K562 (cell line): Measurements from ENCODE around the gene CDIPT. TPM values are rescaled to one million over a fixed set of nuclear protein-coding genes. Genes with fewer than 3 reads are reported as not detected.

ENCODE experiments used
- ATAC-seq: fragments of 200-7000 bp; cut with Tn5 transposase; 3 replicates; pipeline ENCODE4 v1.9.1; 2020; ENCODE audit warnings: moderate library complexity
- Bru-seq: library from RNA; stranded (reverse); fragments of 400-500 nt; gene quantifications from one replicate; lab custom pipeline; 2021; lab: Mats Ljungman, UMichigan
- BruChase-seq, 2 experiments: library from RNA; stranded (reverse); fragments of 400-500 nt; gene quantifications; one replicate each; lab custom pipeline; 2021; lab: Mats Ljungman, UMichigan
- BruUV-seq: library from RNA; stranded (reverse); fragments of 400-500 nt; replicated peaks from 2 replicates; lab custom pipeline; 2021; lab: Mats Ljungman, UMichigan
- CTCF ChIA-PET: fragments of 300-600 bp; formaldehyde crosslinking; extraction: SDS; loops from one replicate; lab custom pipeline; 2021; ENCODE audit warnings: low intra/inter-chr PET ratio; lab: Yijun Ruan, JAX
- POLR2A ChIA-PET: fragments of 300-600, 350-650 bp; sonication (Branson Sonifier 250); formaldehyde crosslinking; extraction: SDS; loops from one replicate; lab custom pipeline; 2021; ENCODE audit warnings: antibody characterized with exemption, inconsistent platforms; lab: Yijun Ruan, JAX
- DNase-seq, 4 experiments: peaks; one replicate each; pipeline versions ENCODE4 v3.0.0 to v3.0.0-alpha.2; 2011 to 2018; ENCODE audit warnings: low spot score in 3 of 4, mixed read lengths in 3 of 4; ENCODE audit errors: extremely low read depth in 1 of 4
- FAIRE-seq: peaks from 2 replicates; lab custom pipeline; 2011; peaks lifted over from hg19 to GRCh38; lab: Jason Lieb, UNC
- H2AFZ ChIP-seq: 2 replicates; pipeline ENCODE4 v1.6.0; 2011; ENCODE audit warnings: low read depth, low read length, control low read depth, inconsistent platforms
- H3K27ac ChIP-seq: fragments of 200-600 bp; 3 replicates; pipeline ENCODE4 v1.8.0; 2011; ENCODE audit warnings: low read depth, mild to moderate bottlenecking, control low read depth, inconsistent platforms, low read length, moderate library complexity, mixed read lengths; ENCODE audit errors: extremely low read depth
- H3K27me3 ChIP-seq, 2 experiments: fragments of 300-600 bp in 1 of 2; 2 replicates in 1 of 2; 3 replicates in 1 of 2; pipeline versions ENCODE4 v1.6.0 to v1.8.0; 2011; ENCODE audit warnings: inconsistent platforms in 2 of 2, low read length in 2 of 2, mild to moderate bottlenecking in 1 of 2, mixed read lengths in 1 of 2, moderate library complexity in 1 of 2; ENCODE audit not compliant: control insufficient read depth in 2 of 2, insufficient read depth in 2 of 2
- H3K36me3 ChIP-seq: fragments of 300-600 bp; 3 replicates; pipeline ENCODE4 v1.8.0; 2011; ENCODE audit warnings: mild to moderate bottlenecking, low read length, inconsistent platforms; ENCODE audit not compliant: control insufficient read depth, insufficient read depth
- H3K4me1 ChIP-seq, 2 experiments: fragments of 200-600 bp in 1 of 2; replicated peaks in 1 of 2; 2 replicates in 1 of 2; 3 replicates in 1 of 2; pipeline versions ENCODE4 v1.5.1 to v1.8.0; 2011; ENCODE audit warnings: inconsistent platforms in 2 of 2, low read length in 2 of 2, mild to moderate bottlenecking in 1 of 2, mixed read lengths in 1 of 2, moderate library complexity in 1 of 2; ENCODE audit not compliant: control insufficient read depth in 2 of 2, insufficient read depth in 2 of 2
- H3K4me2 ChIP-seq: 2 replicates; pipeline ENCODE4 v1.6.1; 2011; ENCODE audit warnings: low read length, control low read depth, inconsistent platforms, mixed read lengths; ENCODE audit not compliant: insufficient read depth
- H3K4me3 ChIP-seq: fragments of 200-600 bp; sonication (generic), shearing (Covaris generic); 2 replicates; pipeline ENCODE4 v1.5.1; 2016; ENCODE audit warnings: control low read depth, inconsistent platforms
- H3K79me2 ChIP-seq: fragments of 200-600 bp; 3 replicates; pipeline ENCODE4 v1.8.0; 2011; ENCODE audit warnings: low read length, inconsistent platforms; ENCODE audit not compliant: control insufficient read depth, insufficient read depth
- H3K9ac ChIP-seq, 2 experiments: 2 replicates each; pipeline versions ENCODE4 v1.6.0 to v1.6.1; 2011; ENCODE audit warnings: low read depth in 2 of 2, low read length in 2 of 2, control low read depth in 1 of 2, inconsistent platforms in 1 of 2, mild to moderate bottlenecking in 1 of 2, mixed read lengths in 1 of 2; ENCODE audit not compliant: insufficient read depth in 1 of 2
- H3K9me1 ChIP-seq: one replicate; pipeline ENCODE4 v1.6.0; 2011; ENCODE audit warnings: inconsistent platforms, mild to moderate bottlenecking, low read length, moderate library complexity; ENCODE audit not compliant: control insufficient read depth, insufficient read depth
- H3K9me3 ChIP-seq: replicated peaks from 2 replicates; pipeline ENCODE4 v1.5.1; 2011; ENCODE audit warnings: low read depth, low read length, inconsistent platforms; ENCODE audit not compliant: control insufficient read depth, insufficient read depth
- H4K20me1 ChIP-seq: replicated peaks from 2 replicates; pipeline ENCODE4 v1.6.1; 2011; ENCODE audit warnings: low read length, inconsistent platforms, mixed read lengths; ENCODE audit not compliant: control insufficient read depth, insufficient read depth
- DNMT1 ChIP-seq: fragments of 450-650 bp; IDR thresholded peaks from 2 replicates; pipeline ENCODE4 v1.6.1; 2016; ENCODE audit warnings: antibody characterized with exemption, mild to moderate bottlenecking
- ETV1 ChIP-seq: fragments of 450-650 bp; conservative IDR thresholded peaks from 2 replicates; pipeline ENCODE4 v1.6.1; 2016; ENCODE audit warnings: missing genetic modification characterization, control low read depth, low read depth, missing compliant biosample characterization
- KDM1A ChIP-seq, 2 experiments: fragments of 450-650 bp; IDR thresholded peaks; 2 replicates each; pipeline ENCODE4 v1.6.1; 2016; ENCODE audit warnings: mild to moderate bottlenecking in 2 of 2
- KHSRP ChIP-seq: fragments of 450-650 bp; IDR thresholded peaks from 2 replicates; pipeline ENCODE4 v1.6.1; 2017
- MBD2 ChIP-seq: sonication (generic); IDR thresholded peaks from 2 replicates; pipeline ENCODE4 v1.6.1; 2016; ENCODE audit warnings: low read depth, borderline replicate concordance
- NCOA6 ChIP-seq: fragments of 450-650 bp; IDR thresholded peaks from 2 replicates; pipeline ENCODE4 v1.6.1; 2017; ENCODE audit warnings: mild to moderate bottlenecking
- PHF20 ChIP-seq: fragments of 450-650 bp; IDR thresholded peaks from 2 replicates; pipeline ENCODE4 v1.6.1; 2018; ENCODE audit not compliant: partially characterized antibody
- POLR2A ChIP-seq: fragments of 450-650 bp; conservative IDR thresholded peaks from 2 replicates; pipeline ENCODE4 v1.6.1; 2016
- RB1 ChIP-seq: fragments of 450-650 bp; IDR thresholded peaks from 2 replicates; pipeline ENCODE4 v1.6.1; 2017; ENCODE audit warnings: low read depth, mild to moderate bottlenecking
- SIN3A ChIP-seq, 2 experiments: fragments of 150-350 bp in 1 of 2; IDR thresholded peaks; 2 replicates each; pipeline ENCODE4 v1.6.1; 2011 to 2016; ENCODE audit warnings: borderline replicate concordance in 2 of 2, low read depth in 2 of 2, low read length in 2 of 2, mild to moderate bottlenecking in 2 of 2, moderate library complexity in 2 of 2; ENCODE audit not compliant: control insufficient read depth in 1 of 2
- SNIP1 ChIP-seq: fragments of 450-650 bp; IDR thresholded peaks from 2 replicates; pipeline ENCODE4 v1.7.1; 2017; ENCODE audit warnings: low read depth, mild to moderate bottlenecking
- YY1 ChIP-seq, 3 experiments: IDR thresholded peaks; 2 replicates each; pipeline ENCODE4 v1.6.1; 2011; ENCODE audit warnings: low read length in 2 of 3, mild to moderate bottlenecking in 2 of 3, moderate library complexity in 2 of 3, borderline replicate concordance in 1 of 3, control low read depth in 1 of 3, low read depth in 1 of 3; ENCODE audit not compliant: insufficient read depth in 3 of 3, insufficient replicate concordance in 2 of 3, control insufficient read depth in 1 of 3, insufficient read length in 1 of 3; ENCODE audit errors: extremely low read depth in 1 of 3
- WGBS: fragments of 100-300 bp; shearing (Covaris generic); methylation state at CpG from one replicate; pipeline ENCODE4 v1.1.6; 2016; ENCODE audit warnings: low coverage, mixed read lengths; ENCODE audit not compliant: insufficient coverage; ENCODE audit errors: missing lambda C conversion rate; 5-methylcytosine and 5-hydroxymethylcytosine counted together
- in situ Hi-C: fragments of 300-500 bp; cut with MboI; formaldehyde crosslinking; loops from 4 replicates; pipeline ENCODE4 v1.15.0; 2018; ENCODE audit warnings: inconsistent platforms, mixed read lengths
- intact Hi-C: fragments of 100-400 bp; cut with micrococcal nuclease; formaldehyde crosslinking; loops from 2 replicates; pipeline ENCODE4 v1.14.2; 2022
- long read RNA-seq, 3 experiments: library from polyadenylated mRNA in 2 of 3; library from RNA in 1 of 3; unstranded in 2 of 3; stranded (forward) in 1 of 3; transcript quantifications; one replicate each; pipeline ENCODE4 v2.0.0, GENCODE V29; 2019 to 2022
- polyA minus RNA-seq, 3 experiments: library from RNA; depleted of rRNA, polyadenylated mRNA; stranded (reverse); fragments of >200 nt; gene quantifications; 2 replicates each; pipeline ENCODE4 v1.2.3, GENCODE V29; 2011
- polyA plus RNA-seq, 8 experiments: library from polyadenylated mRNA; depleted of rRNA in 4 of 8; stranded (reverse) in 5 of 8; unstranded in 3 of 8; fragments of >200 nt; fragmentation: Nextera tagmentation in 2 of 8; fragmentation: Illumina TruSeq in 1 of 8; extraction: Ambion mirVana in 2 of 8; extraction: Trizol in 1 of 8; gene quantifications; 2 replicates each; pipeline versions ENCODE4 v1.2.1 to v1.2.3, GENCODE V29; 2011 to 2014; ENCODE audit warnings: inconsistent platforms in 1 of 8, missing spikeins in 1 of 8
- total RNA-seq, 7 experiments: library from RNA; depleted of rRNA in 6 of 7; stranded (reverse); fragments of >200 nt in 6 of 7; fragmentation: Illumina TruSeq in 2 of 7; extraction: Trizol in 2 of 7; gene quantifications; 2 replicates each; pipeline versions ENCODE4 v1.2.1 to v1.2.3, GENCODE V29; 2011 to 2021; ENCODE audit warnings: low replicate concordance in 1 of 7
- TF ChIP-seq, protein P1 (sequence below): fragments of 250-450 bp; sonication (Bioruptor Pico); IDR thresholded peaks from 2 replicates; pipeline ENCODE4 v1.9.0; 2021; ENCODE audit warnings: mild to moderate bottlenecking, inconsistent platforms

CDIPT gene
- 14.9 and 44.1 TPM in 2 replicates for total RNA-seq (2011; cell fraction: chromatin; rRNA removed; ENCODE audit: low replicate concordance)
- 55.1 and 61.0 TPM in 2 replicates for total RNA-seq (2011; cell fraction: nucleolus; rRNA removed)
- total RNA-seq (2011; cell fraction: nucleoplasm; rRNA removed), result 40.9 and 42.1 TPM in 2 replicates
- 32.5 and 42.4 TPM in 2 replicates for total RNA-seq (2014; rRNA removed)
- total RNA-seq (2014; rRNA removed; fragmentation: Illumina TruSeq; extraction: Trizol), result 6.3 and 8.4 TPM in 2 replicates
- total RNA-seq (2015; rRNA removed; fragmentation: Illumina TruSeq; extraction: Trizol), result 17.1 and 17.6 TPM in 2 replicates
- 34.3 and 36.7 TPM in 2 replicates for total RNA-seq (2021)
- 23.0 and 31.9 TPM in 2 replicates for polyA plus RNA-seq (2011; rRNA removed)
- polyA plus RNA-seq (2011; cell fraction: cytosol; rRNA removed), result 49.9 and 76.4 TPM in 2 replicates
- polyA plus RNA-seq (2011; cell fraction: nucleus; rRNA removed), result 39.2 and 47.5 TPM in 2 replicates
- 35.6 and 54.1 TPM in 2 replicates for polyA plus RNA-seq (2012)
- 24.4 and 38.2 TPM in 2 replicates for polyA plus RNA-seq (2014; fragmentation: Illumina TruSeq; extraction: Trizol)
- polyA plus RNA-seq (2014; fragmentation: Nextera tagmentation; extraction: Ambion mirVana), result 1 to 10 TPM; 1.3 to 2.1 TPM
- polyA plus RNA-seq (2014; rRNA removed), result 37.0 and 37.9 TPM in 2 replicates
- 13.3 and 16.1 TPM in 2 replicates for polyA minus RNA-seq (2011; rRNA and poly(A)+ RNA removed)
- 29.5 and 30.0 TPM in 2 replicates for polyA minus RNA-seq (2011; cell fraction: cytosol; rRNA and poly(A)+ RNA removed)
- 12.5 and 12.9 TPM in 2 replicates for polyA minus RNA-seq (2011; cell fraction: nucleus; rRNA and poly(A)+ RNA removed)
- Bru-seq, nascent RNA, result percentile 60 among the genes with signal in this experiment
- BruChase-seq, experiment 1, labeled RNA remaining after a 2-hour chase, result percentile 56 among the genes with signal in this experiment
- percentile 60 among the genes with signal in this experiment for BruChase-seq, experiment 2, labeled RNA remaining after a 6-hour chase
- long read RNA-seq, experiment 1, transcript CDIPT-201 (6 exons, 2,353 nt), result major isoform, 76 of 110 reads
- long read RNA-seq, experiment 1, partial matches to known transcripts, result 16 of 110 reads
- long read RNA-seq, experiment 1, other reads (novel, unspliced or antisense), result 7 of 110 reads
- long read RNA-seq, experiment 2, transcript CDIPT-201 (6 exons, 2,353 nt), result major isoform, 30 of 37 reads
- long read RNA-seq, experiment 2, partial matches to known transcripts, result 1 of 37 reads
- long read RNA-seq, experiment 2, other reads (novel, unspliced or antisense), result 1 of 37 reads
- long read RNA-seq, experiment 3, transcript CDIPT-201 (6 exons, 2,353 nt), result major isoform, 22 of 34 reads
- long read RNA-seq, experiment 3, partial matches to known transcripts, result 4 of 34 reads
- long read RNA-seq, experiment 3, other reads (novel, unspliced or antisense), result 2 of 34 reads

GRCh38 chr16:29862884-29863668 is at the start of gene CDIPT:
CDIPT (minus strand) TSS chr16:29863226; CDS start chr16:29862857, 369 bp downstream.
- Histone ChIP-seq H3K9me1 (no peaks in the 10 kb centered on the region), H3K27ac (peak within 1 kb of the TSS; percentile 99), H3K4me1 (peaks cover 0 to 32% of the 10 kb centered on the region in 2 experiments; a peak in 3 of 5 replicates), H3K36me3 (peaks cover 27% of the 10 kb centered on the region; the same call in 2 of the 3 replicates), H3K9ac (peak within 1 kb of the TSS; percentile 93), H3K4me3 (peak within 1 kb of the TSS; percentile 98), H3K79me2 (peaks cover 11% of the 10 kb centered on the region; the same call in 2 of the 3 replicates), H2AFZ (peak within 1 kb of the TSS; percentile 99), H3K4me2 (peak within 1 kb of the TSS; percentile 96), H4K20me1 (no peaks in the 10 kb centered on the region), H3K9me3 (no peaks in the 10 kb centered on the region), H3K27me3 (no peaks in the 10 kb centered on the region; a peak in 1 of 5 replicates)
- peak; percentile 90 to 98 (median 92) for DNase-seq
- in situ Hi-C loops, result no loop called here
- CTCF ChIA-PET, result interaction anchor here (1.3 to 1.7 kb wide), 2 partner anchors 142 to 159 kb away, joined by 5 to 7 read pairs; no protein-coding TSS in a partner anchor
- BruUV-seq, result TSS peak; percentile 82
- ATAC-seq, result peak; percentile 97
- POLR2A ChIA-PET, result interaction anchor here (0.6 to 1.5 kb wide), 7 partner anchors 9 to 187 kb away, joined by 3 to 6 read pairs (median 5); no protein-coding TSS in a partner anchor
- WGBS, result under 1% methylated on average over 43 of the region's 57 CpGs
- intact Hi-C loops, result loop anchor here (5.0 kb wide), 1 partner anchor 144 kb away; no protein-coding TSS in a partner anchor
- peak; percentile 99 for FAIRE-seq
- TF ChIP-seq KHSRP (no peak), KDM1A (IDR thresholded peaks at IDR 0.05) (peak in 1 of 2 experiments; percentile 83; a peak in 3 of 4 replicates), SIN3A (IDR thresholded peaks at IDR 0.05; ENCODE audit: borderline replicate concordance in 2 of 2, control insufficient read depth in 1 of 2, low read depth in 2 of 2, low read length in 2 of 2) (peak; percentile 67 to 95; a peak in 2 of 4 replicates), ETV1 (tag) (peak; percentile 78), DNMT1 (0 out of 2 replicates have a peak, but pooled peaks have one; percentile 47), YY1 (IDR thresholded peaks at IDR 0.05; ENCODE audit: borderline replicate concordance in 1 of 3, control insufficient read depth in 1 of 3, extremely low read depth in 1 of 3, insufficient read depth in 3 of 3, insufficient read length in 1 of 3, insufficient replicate concordance in 2 of 3, low read depth in 1 of 3, low read length in 2 of 3) (peak in 2 of 3 experiments; percentile 34 to 55), POLR2A (peak; percentile 60; the same call in 1 of the 2 replicates), NCOA6 (peak; percentile 82), RB1 (peak; percentile 61), SNIP1 (peak; percentile 97), MBD2 (peak; percentile 98), PHF20 (no peak)
- TF ChIP-seq, protein P1, sequence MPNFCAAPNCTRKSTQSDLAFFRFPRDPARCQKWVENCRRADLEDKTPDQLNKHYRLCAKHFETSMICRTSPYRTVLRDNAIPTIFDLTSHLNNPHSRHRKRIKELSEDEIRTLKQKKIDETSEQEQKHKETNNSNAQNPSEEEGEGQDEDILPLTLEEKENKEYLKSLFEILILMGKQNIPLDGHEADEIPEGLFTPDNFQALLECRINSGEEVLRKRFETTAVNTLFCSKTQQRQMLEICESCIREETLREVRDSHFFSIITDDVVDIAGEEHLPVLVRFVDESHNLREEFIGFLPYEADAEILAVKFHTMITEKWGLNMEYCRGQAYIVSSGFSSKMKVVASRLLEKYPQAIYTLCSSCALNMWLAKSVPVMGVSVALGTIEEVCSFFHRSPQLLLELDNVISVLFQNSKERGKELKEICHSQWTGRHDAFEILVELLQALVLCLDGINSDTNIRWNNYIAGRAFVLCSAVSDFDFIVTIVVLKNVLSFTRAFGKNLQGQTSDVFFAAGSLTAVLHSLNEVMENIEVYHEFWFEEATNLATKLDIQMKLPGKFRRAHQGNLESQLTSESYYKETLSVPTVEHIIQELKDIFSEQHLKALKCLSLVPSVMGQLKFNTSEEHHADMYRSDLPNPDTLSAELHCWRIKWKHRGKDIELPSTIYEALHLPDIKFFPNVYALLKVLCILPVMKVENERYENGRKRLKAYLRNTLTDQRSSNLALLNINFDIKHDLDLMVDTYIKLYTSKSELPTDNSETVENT (CRISPR knock-in tag), result peak; percentile 99
